ENCODE measurements around the gene STK38L.

- TF ChIP-seq CTCF (IDR thresholded peaks at IDR 0.05): no peak
- no peak for TF ChIP-seq POLR2A (IDR thresholded peaks at IDR 0.05)
Observed at GRCh38 chr12:27273114-27273513, 29.0 kb downstream of the STK38L start.
